VCaP (cell line): Measurements from ENCODE around the gene P3H2.
A peak's percentile ranks its signal among the peaks of the same experiment; 100 is the strongest.

Source experiments
- H3K27ac ChIP-seq: fragments of 450-650 bp; 2 replicates; pipeline ENCODE4 v1.5.1; 2017
- CTCF ChIP-seq: fragments of 450-650 bp; conservative IDR thresholded peaks from 2 replicates; pipeline ENCODE4 v1.5.1; 2017; ENCODE audit warnings: mild to moderate bottlenecking, moderate library complexity

Gene P3H2

GRCh38 chr3:190116551-190117067 is 4.1 kb downstream of the P3H2 start:
- H3K27ac ChIP-seq, result peak overlapping the region; percentile 45
- no peak for TF ChIP-seq CTCF

GRCh38 chr3:190110826-190111225 is 9.9 kb downstream of the P3H2 start:
- no peak for TF ChIP-seq CTCF
- no peak overlapping the region for H3K27ac ChIP-seq

GRCh38 chr3:190109441-190109840 is 11.3 kb downstream of the P3H2 start:
- TF ChIP-seq CTCF, result no peak
- H3K27ac ChIP-seq, result no peak overlapping the region

- H3K27ac ChIP-seq, result no peak overlapping the region
- no peak for TF ChIP-seq CTCF
Observed at GRCh38 chr3:190108804-190109203, 11.9 kb downstream of the P3H2 start.

- no peak for TF ChIP-seq CTCF
- no peak overlapping the region for H3K27ac ChIP-seq
Observed at GRCh38 chr3:190105876-190106275, 14.8 kb downstream of the P3H2 start.

- H3K27ac ChIP-seq, result no peak overlapping the region
- no peak for TF ChIP-seq CTCF
Observed at GRCh38 chr3:190101320-190102011, 19.2 kb downstream of the P3H2 start.

- no peak overlapping the region for H3K27ac ChIP-seq
- no peak for TF ChIP-seq CTCF
Observed at GRCh38 chr3:190099099-190099498, 21.6 kb downstream of the P3H2 start.
